Smooth muscle cell (in vitro differentiated cells): ENCODE measurements around the gene USP21. TPM values are rescaled to one million over a fixed set of nuclear protein-coding genes. Genes with fewer than 3 reads are reported as not detected.

ENCODE experiments used
- DNase-seq: peaks from one replicate; lab custom pipeline; 2025; ENCODE audit not compliant: unreplicated experiment; lab: John Stamatoyannopoulos, UW
- H2AFZ ChIP-seq: fragments of 200-600 bp; sonication (generic); 2 replicates; pipeline ENCODE4 v1.6.0; 2016; ENCODE audit warnings: antibody characterized with exemption, low read depth, mild to moderate bottlenecking
- H3F3A ChIP-seq: fragments of 200-600 bp; sonication (generic); 2 replicates; pipeline ENCODE4 v1.6.0; 2017; ENCODE audit warnings: antibody characterized with exemption, low read depth
- H3K27ac ChIP-seq: fragments of 200-600 bp; sonication (generic); 2 replicates; pipeline ENCODE4 v1.5.1; 2016; ENCODE audit warnings: low read depth, mild to moderate bottlenecking
- H3K27me3 ChIP-seq: fragments of 200-600 bp; sonication (generic); 2 replicates; pipeline ENCODE4 v1.6.1; 2016; ENCODE audit warnings: low read depth, mild to moderate bottlenecking
- H3K36me3 ChIP-seq: fragments of 200-600 bp; sonication (generic); 2 replicates; pipeline ENCODE4 v1.5.1; 2016; ENCODE audit warnings: low read depth
- H3K4me1 ChIP-seq: fragments of 200-600 bp; sonication (generic); 2 replicates; pipeline ENCODE4 v1.5.1; 2016; ENCODE audit warnings: low read depth
- H3K4me2 ChIP-seq: fragments of 200-600 bp; sonication (generic); 2 replicates; pipeline ENCODE4 v1.6.0; 2016; ENCODE audit warnings: mild to moderate bottlenecking
- H3K4me3 ChIP-seq: fragments of 200-600 bp; sonication (generic); 2 replicates; pipeline ENCODE4 v1.5.1; 2016; ENCODE audit warnings: mild to moderate bottlenecking
- H3K79me2 ChIP-seq: fragments of 200-600 bp; sonication (generic); 2 replicates; pipeline ENCODE4 v1.6.0; 2016; ENCODE audit warnings: low read depth, mild to moderate bottlenecking
- H3K9ac ChIP-seq: fragments of 200-600 bp; sonication (generic); 2 replicates; pipeline ENCODE4 v1.6.0; 2016; ENCODE audit warnings: low read depth
- H3K9me3 ChIP-seq: fragments of 200-600 bp; sonication (generic); replicated peaks from 2 replicates; pipeline ENCODE4 v1.5.1; 2016; ENCODE audit warnings: low read depth
- H4K20me1 ChIP-seq: fragments of 200-600 bp; sonication (generic); 2 replicates; pipeline ENCODE4 v1.6.0; 2016; ENCODE audit warnings: low read depth
- WGBS: methylation state at CpG from one replicate; pipeline ENCODE4 v1.1.7; 2016; ENCODE audit warnings: low lambda C conversion rate; 5-methylcytosine and 5-hydroxymethylcytosine counted together
- polyA plus RNA-seq: library from polyadenylated mRNA; unstranded; fragments of >200 nt; fragmentation: Nextera tagmentation; extraction: Ambion mirVana; gene quantifications from 2 replicates; pipeline ENCODE4 v1.2.1, GENCODE V29; 2016
- total RNA-seq: library from RNA; depleted of rRNA; stranded (reverse); fragments of >200 nt; gene quantifications from 2 replicates; pipeline ENCODE4 v1.2.3, GENCODE V29; 2014
- TF ChIP-seq, protein P1 (sequence below): fragments of 200-600 bp; sonication (generic); IDR thresholded peaks from 2 replicates; pipeline ENCODE4 v1.5.1; 2017; ENCODE audit warnings: borderline replicate concordance, mild to moderate bottlenecking, antibody characterized with exemption; ENCODE audit not compliant: insufficient read depth, poor library complexity, severe bottlenecking

The USP21 gene
- total and polyA plus RNA-seq, 2 experiments from 2014 or later, result 10.7 to 25.4 TPM

DNA sequence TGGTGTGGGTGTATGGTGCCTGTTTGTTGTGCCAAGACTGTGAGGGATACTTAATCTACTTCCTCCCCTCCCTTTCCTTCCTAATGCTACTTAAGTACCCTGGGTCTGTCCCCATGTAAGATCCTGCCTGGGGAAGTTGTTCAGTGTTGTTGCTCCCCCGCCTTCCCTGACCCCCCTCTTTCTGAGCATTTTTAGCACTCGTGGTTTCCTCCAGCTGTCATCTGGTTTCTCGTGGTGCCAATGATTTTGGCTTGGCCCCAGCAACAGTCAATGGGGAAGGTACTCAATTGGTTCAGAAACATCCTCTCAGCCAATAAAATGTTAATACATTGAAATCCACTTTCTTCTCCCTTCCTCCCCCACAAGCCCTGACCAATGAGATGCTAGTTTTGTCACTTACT lies 26.0 kb downstream of the USP21 start:
- Histone ChIP-seq H3F3A (no peaks in the 10 kb centered on the region), H3K79me2 (no peaks in the 10 kb centered on the region), H3K4me3 (no peak overlapping the region), H3K9ac (no peak overlapping the region), H4K20me1 (no peaks in the 10 kb centered on the region), H3K4me2 (peak overlapping the region; percentile 53), H3K4me1 (no peaks in the 10 kb centered on the region), H3K27ac (peak overlapping the region; percentile 0), H3K36me3 (no peaks in the 10 kb centered on the region), H2AFZ (no peak overlapping the region), H3K27me3 (no peaks in the 10 kb centered on the region), H3K9me3 (no peaks in the 10 kb centered on the region)
- TF ChIP-seq, protein P1, sequence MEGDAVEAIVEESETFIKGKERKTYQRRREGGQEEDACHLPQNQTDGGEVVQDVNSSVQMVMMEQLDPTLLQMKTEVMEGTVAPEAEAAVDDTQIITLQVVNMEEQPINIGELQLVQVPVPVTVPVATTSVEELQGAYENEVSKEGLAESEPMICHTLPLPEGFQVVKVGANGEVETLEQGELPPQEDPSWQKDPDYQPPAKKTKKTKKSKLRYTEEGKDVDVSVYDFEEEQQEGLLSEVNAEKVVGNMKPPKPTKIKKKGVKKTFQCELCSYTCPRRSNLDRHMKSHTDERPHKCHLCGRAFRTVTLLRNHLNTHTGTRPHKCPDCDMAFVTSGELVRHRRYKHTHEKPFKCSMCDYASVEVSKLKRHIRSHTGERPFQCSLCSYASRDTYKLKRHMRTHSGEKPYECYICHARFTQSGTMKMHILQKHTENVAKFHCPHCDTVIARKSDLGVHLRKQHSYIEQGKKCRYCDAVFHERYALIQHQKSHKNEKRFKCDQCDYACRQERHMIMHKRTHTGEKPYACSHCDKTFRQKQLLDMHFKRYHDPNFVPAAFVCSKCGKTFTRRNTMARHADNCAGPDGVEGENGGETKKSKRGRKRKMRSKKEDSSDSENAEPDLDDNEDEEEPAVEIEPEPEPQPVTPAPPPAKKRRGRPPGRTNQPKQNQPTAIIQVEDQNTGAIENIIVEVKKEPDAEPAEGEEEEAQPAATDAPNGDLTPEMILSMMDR, result no peak
- 23% methylated on average over 3 of the region's 3 CpGs for WGBS
- no peak for DNase-seq

- 59% methylated on average over 2 of the region's 2 CpGs for WGBS
- H3K36me3 ChIP-seq, result no peaks in the 10 kb centered on the region
- no peaks in the 10 kb centered on the region for H3K27me3 ChIP-seq
- H3K4me3 ChIP-seq, result no peak overlapping the region
- H3K79me2 ChIP-seq, result no peaks in the 10 kb centered on the region
- peak overlapping the region; percentile 53 for H3K4me2 ChIP-seq
- TF ChIP-seq, protein P1, result no peak
- H4K20me1 ChIP-seq, result no peaks in the 10 kb centered on the region
- no peak for DNase-seq
- H2AFZ ChIP-seq, result no peak overlapping the region
- H3K27ac ChIP-seq, result peak overlapping the region; percentile 0
- H3F3A ChIP-seq, result no peaks in the 10 kb centered on the region
- no peak overlapping the region for H3K9ac ChIP-seq
- H3K4me1 ChIP-seq, result no peaks in the 10 kb centered on the region
- H3K9me3 ChIP-seq, result no peaks in the 10 kb centered on the region
These were observed 26.5 kb downstream of the USP21 start for GRCh38 chr1:161185732-161186311.

DNA sequence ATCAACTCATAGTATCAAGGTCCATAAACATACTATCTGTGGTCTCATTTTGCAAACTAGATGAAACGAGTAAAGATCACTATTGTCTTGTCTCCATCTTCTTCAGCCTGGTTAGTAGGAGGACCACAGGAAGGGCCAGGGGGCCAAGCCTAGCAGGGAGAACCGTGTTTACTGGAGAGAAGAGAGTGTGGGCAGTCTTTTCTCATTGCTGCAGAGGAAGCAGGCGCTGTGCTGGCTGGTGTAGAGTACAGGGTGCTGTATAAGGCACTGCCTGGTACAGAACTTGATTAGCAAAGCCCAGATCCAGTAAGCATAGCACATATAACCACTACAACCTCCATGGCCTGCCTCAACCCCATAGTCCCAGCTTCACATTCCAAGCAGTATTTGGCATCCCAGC lies 28.0 kb downstream of the USP21 start:
- no peaks in the 10 kb centered on the region for H3K36me3 ChIP-seq
- no peak overlapping the region for H3K27ac ChIP-seq
- H3K9me3 ChIP-seq, result no peaks in the 10 kb centered on the region
- H3K9ac ChIP-seq, result no peak overlapping the region
- 84% methylated on average over 3 of the region's 3 CpGs for WGBS
- H2AFZ ChIP-seq, result no peak overlapping the region
- H3K27me3 ChIP-seq, result no peaks in the 10 kb centered on the region
- H3K79me2 ChIP-seq, result no peaks in the 10 kb centered on the region
- no peak overlapping the region for H3K4me2 ChIP-seq
- TF ChIP-seq, protein P1, result no peak
- no peak overlapping the region for H3K4me3 ChIP-seq
- DNase-seq, result no peak
- no peaks in the 10 kb centered on the region for H4K20me1 ChIP-seq
- H3K4me1 ChIP-seq, result no peaks in the 10 kb centered on the region
- no peaks in the 10 kb centered on the region for H3F3A ChIP-seq

- no peaks in the 10 kb centered on the region for H3K4me1 ChIP-seq
- no peak overlapping the region for H3K27ac ChIP-seq
- H3K27me3 ChIP-seq, result no peaks in the 10 kb centered on the region
- no peaks in the 10 kb centered on the region for H4K20me1 ChIP-seq
- H3K36me3 ChIP-seq, result no peaks in the 10 kb centered on the region
- H3K4me3 ChIP-seq, result no peak overlapping the region
- no peak for DNase-seq
- H3K4me2 ChIP-seq, result no peak overlapping the region
- H3F3A ChIP-seq, result no peaks in the 10 kb centered on the region
- no peak overlapping the region for H3K9ac ChIP-seq
- no peak overlapping the region for H2AFZ ChIP-seq
- WGBS, result 91% methylated on average over 6 of the region's 6 CpGs
- no peaks in the 10 kb centered on the region for H3K79me2 ChIP-seq
- no peaks in the 10 kb centered on the region for H3K9me3 ChIP-seq
- TF ChIP-seq, protein P1, result no peak
These were observed 29.1 kb downstream of the USP21 start for GRCh38 chr1:161188381-161188780.
